ENCODE measurements around the gene ASCL4.

- TF ChIP-seq CTCF (IDR thresholded peaks at IDR 0.05) (no peak), POLR2A (IDR thresholded peaks at IDR 0.05) (no peak)
Measured at GRCh38 chr12:107748472-107748871, 26.0 kb upstream of the ASCL4 start.

All from ovary (tissue), 3 donors.